Neural crest cell (in vitro differentiated cells): Measurements from ENCODE around the gene GSDME. TPM values are rescaled to one million over a fixed set of nuclear protein-coding genes. Genes with fewer than 3 reads are reported as not detected.
"Not testable (repeated sequence)": the region's sequence is repeated elsewhere in the genome, so short reads cannot be mapped to it uniquely, and the experiment has no call there.

ENCODE experiments used
- DNase-seq: peaks from one replicate; pipeline ENCODE4 v3.0.0; 2021; ENCODE audit warnings: low read depth, mixed read lengths, low spot score
- H3K27ac Mint-ChIP-seq: one replicate; pipeline ENCODE4 v1.8.0; 2021; ENCODE audit warnings: mild to moderate bottlenecking, mixed read lengths; ENCODE audit not compliant: unreplicated experiment
- H3K27me3 Mint-ChIP-seq: 2 replicates; pipeline ENCODE4 v1.8.0; 2021; ENCODE audit warnings: low read depth, mild to moderate bottlenecking, mixed read lengths
- H3K36me3 Mint-ChIP-seq: 2 replicates; pipeline ENCODE4 v1.8.0; 2021; ENCODE audit warnings: low read depth, mild to moderate bottlenecking, mixed read lengths
- H3K4me1 Mint-ChIP-seq: 2 replicates; pipeline ENCODE4 v1.8.0; 2021; ENCODE audit warnings: mixed read lengths
- H3K4me3 Mint-ChIP-seq: one replicate; pipeline ENCODE4 v1.8.0; 2021; ENCODE audit warnings: mild to moderate bottlenecking, mixed read lengths
- H3K9me3 Mint-ChIP-seq: 2 replicates; pipeline ENCODE4 v1.8.0; 2021; ENCODE audit warnings: mixed read lengths
- total RNA-seq: library from RNA; stranded (reverse); gene quantifications from 2 replicates; pipeline ENCODE4 v1.2.1, GENCODE V29; 2021
- TF ChIP-seq, protein P1 (sequence below): fragments of 200-600 bp; sonication (generic); conservative IDR thresholded peaks from 2 replicates; pipeline ENCODE4 v1.5.0; 2021; ENCODE audit warnings: antibody characterized with exemption, mild to moderate bottlenecking

Gene GSDME
- total RNA-seq, 1 donor from 2014 or later: 18.9 TPM

DNA sequence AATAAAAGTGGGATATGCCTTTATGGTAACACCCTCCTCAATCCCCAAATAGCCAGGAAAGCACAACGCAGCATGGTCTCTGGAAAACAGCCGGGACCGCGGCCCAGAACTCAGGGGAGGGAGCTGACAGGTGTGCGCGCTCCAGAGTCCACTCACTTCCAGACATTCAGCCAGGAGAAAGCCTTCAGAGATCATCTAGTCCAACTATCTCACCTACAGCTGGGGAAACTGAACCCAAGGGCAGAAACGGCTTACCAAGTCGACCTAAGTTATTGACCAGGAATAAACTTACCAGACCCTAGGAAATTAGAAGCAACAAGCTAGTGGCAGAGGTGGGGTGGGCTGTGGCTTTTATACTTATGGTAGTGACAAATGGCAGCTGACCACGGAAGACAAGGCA lies 16.4 kb downstream of the GSDME start:
- Mint-ChIP-seq H3K4me1 (no peaks in the 10 kb centered on the region), H3K4me3 (no peak overlapping the region), H3K27ac (no peak overlapping the region), H3K27me3 (no peaks in the 10 kb centered on the region), H3K36me3 (peaks cover 34% of the 10 kb centered on the region), H3K9me3 (peaks cover 11% of the 10 kb centered on the region)
- no peak for DNase-seq
- TF ChIP-seq, protein P1, sequence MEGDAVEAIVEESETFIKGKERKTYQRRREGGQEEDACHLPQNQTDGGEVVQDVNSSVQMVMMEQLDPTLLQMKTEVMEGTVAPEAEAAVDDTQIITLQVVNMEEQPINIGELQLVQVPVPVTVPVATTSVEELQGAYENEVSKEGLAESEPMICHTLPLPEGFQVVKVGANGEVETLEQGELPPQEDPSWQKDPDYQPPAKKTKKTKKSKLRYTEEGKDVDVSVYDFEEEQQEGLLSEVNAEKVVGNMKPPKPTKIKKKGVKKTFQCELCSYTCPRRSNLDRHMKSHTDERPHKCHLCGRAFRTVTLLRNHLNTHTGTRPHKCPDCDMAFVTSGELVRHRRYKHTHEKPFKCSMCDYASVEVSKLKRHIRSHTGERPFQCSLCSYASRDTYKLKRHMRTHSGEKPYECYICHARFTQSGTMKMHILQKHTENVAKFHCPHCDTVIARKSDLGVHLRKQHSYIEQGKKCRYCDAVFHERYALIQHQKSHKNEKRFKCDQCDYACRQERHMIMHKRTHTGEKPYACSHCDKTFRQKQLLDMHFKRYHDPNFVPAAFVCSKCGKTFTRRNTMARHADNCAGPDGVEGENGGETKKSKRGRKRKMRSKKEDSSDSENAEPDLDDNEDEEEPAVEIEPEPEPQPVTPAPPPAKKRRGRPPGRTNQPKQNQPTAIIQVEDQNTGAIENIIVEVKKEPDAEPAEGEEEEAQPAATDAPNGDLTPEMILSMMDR: no peak

- Mint-ChIP-seq H3K27me3 (no peaks in the 10 kb centered on the region), H3K36me3 (peaks cover 38% of the 10 kb centered on the region), H3K4me1 (no peaks in the 10 kb centered on the region), H3K4me3 (no peak overlapping the region), H3K9me3 (peaks cover 11% of the 10 kb centered on the region), H3K27ac (no peak overlapping the region)
- TF ChIP-seq, protein P1: no peak
- DNase-seq: no peak
Measured at GRCh38 chr7:24739306-24739705, 18.0 kb downstream of the GSDME start.

DNA sequence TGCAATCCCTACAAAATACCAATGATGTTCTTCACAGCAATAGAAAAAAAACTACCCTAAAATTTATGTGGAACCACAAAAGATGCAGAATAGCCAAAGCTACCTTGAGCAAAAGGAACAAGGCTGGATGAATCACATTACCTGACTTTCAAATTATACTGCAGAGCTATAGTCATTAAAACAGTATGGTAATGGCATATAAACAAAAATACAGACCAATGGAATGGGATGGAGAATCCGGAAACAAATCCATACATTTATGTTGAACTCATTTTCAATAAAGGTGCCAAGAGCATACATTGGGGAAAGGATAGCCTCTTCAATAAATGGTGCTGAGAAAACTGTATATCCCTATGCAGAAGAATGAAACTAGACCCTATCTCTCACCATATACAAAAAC lies 18.7 kb downstream of the GSDME start:
- H3K36me3 Mint-ChIP-seq: peaks cover 35% of the 10 kb centered on the region
- DNase-seq: no peak
- H3K27me3 Mint-ChIP-seq: no peaks in the 10 kb centered on the region
- no peak overlapping the region for H3K4me3 Mint-ChIP-seq
- no peaks in the 10 kb centered on the region for H3K4me1 Mint-ChIP-seq
- H3K27ac Mint-ChIP-seq: no peak overlapping the region
- peaks cover 11% of the 10 kb centered on the region for H3K9me3 Mint-ChIP-seq
- TF ChIP-seq, protein P1: no peak

DNA sequence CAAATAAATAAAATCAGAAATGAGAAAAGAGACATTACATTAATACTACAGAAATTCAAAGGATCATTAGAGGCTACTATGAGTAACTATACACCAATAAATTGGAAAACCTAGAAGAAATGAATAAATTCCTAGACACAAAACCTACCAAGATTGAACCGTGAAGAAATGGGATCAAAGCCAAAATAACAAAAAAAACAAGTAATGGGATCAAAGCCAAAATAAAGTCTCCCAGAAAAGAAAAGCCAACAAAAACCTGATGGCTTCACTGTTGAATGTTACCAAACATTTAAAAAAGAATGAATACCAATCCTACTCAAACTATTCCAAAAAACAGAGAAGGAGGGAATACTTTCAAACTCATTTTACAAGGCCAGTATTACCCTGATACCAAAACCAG lies 20.0 kb downstream of the GSDME start:
- H3K27me3 Mint-ChIP-seq: no peaks in the 10 kb centered on the region
- H3K9me3 Mint-ChIP-seq: peaks cover 11% of the 10 kb centered on the region
- no peak overlapping the region for H3K4me3 Mint-ChIP-seq
- TF ChIP-seq, protein P1: no peak
- peaks cover 34% of the 10 kb centered on the region for H3K36me3 Mint-ChIP-seq
- no peak for DNase-seq
- no peaks in the 10 kb centered on the region for H3K4me1 Mint-ChIP-seq
- H3K27ac Mint-ChIP-seq: no peak overlapping the region

- H3K4me3 Mint-ChIP-seq, H3K27ac Mint-ChIP-seq, H3K27me3 Mint-ChIP-seq, H3K4me1 Mint-ChIP-seq, DNase-seq: not testable (repeated sequence)
- Mint-ChIP-seq H3K9me3 (peaks cover 11% of the 10 kb centered on the region), H3K36me3 (peaks cover 34% of the 10 kb centered on the region)
Measured at GRCh38 chr7:24735594-24735993, 21.7 kb downstream of the GSDME start.

- H3K9me3 Mint-ChIP-seq: peaks cover 11% of the 10 kb centered on the region
- H3K36me3 Mint-ChIP-seq: peaks cover 32% of the 10 kb centered on the region
- no peak for DNase-seq
- H3K4me1 Mint-ChIP-seq: no peaks in the 10 kb centered on the region
- TF ChIP-seq, protein P1: no peak
- no peak overlapping the region for H3K4me3 Mint-ChIP-seq
- H3K27ac Mint-ChIP-seq: no peak overlapping the region
- H3K27me3 Mint-ChIP-seq: no peaks in the 10 kb centered on the region
Measured at GRCh38 chr7:24734306-24734705, 23.0 kb downstream of the GSDME start.
